Skeletal muscle cell (primary cell): Measurements from ENCODE around the gene EPB42.
"Not testable (repeated sequence)": the region's sequence is repeated elsewhere in the genome, so short reads cannot be mapped to it uniquely, and the experiment has no call there.

Experiments used
- DNase-seq: peaks from one replicate; pipeline ENCODE4 v3.0.0-alpha.2; 2010; ENCODE audit warnings: low read depth
- H3K4me3 ChIP-seq: 2 replicates; pipeline ENCODE4 v1.5.1; 2011; ENCODE audit warnings: low read depth, mild to moderate bottlenecking, control low read depth, low read length, moderate library complexity

The EPB42 gene

DNA sequence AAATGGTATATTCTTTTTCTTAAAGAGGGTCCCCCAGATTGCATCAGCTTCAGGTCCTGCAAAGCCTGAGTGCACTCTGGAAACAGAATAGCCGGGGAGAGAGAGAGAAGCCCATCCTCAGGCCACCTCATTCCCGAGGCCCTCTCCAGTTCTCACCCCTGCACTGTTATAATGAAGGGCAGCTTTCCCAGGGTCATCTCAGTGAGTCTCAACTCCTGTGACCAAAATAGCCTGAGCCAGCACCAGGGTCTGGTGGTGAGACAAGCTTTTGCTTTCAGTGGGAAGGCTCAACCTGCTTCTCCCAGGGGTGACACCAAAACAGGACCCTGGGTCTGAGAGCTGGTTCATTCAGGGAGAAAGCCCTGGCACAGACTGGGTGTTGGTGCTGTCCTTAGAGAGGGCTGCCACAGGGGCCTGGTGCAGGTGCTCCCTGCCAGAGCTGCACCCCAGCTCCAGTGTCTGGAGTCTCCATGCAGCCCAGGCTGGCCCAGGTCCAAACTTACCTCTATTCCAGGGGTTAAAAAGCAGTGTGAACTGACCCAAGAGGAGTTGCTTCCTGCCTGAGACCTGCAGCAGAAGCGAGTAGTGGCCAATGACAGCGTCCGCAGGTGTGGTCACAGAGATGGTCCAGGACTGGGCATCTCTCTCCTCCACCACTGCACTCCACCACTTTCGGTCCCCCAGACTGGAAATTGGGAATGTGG, 6.1 kb downstream of the EPB42 start:
- H3K4me3 ChIP-seq = no peak overlapping the region
- DNase-seq = no peak

- DNase-seq = no peak
- H3K4me3 ChIP-seq = no peak overlapping the region
Observed at GRCh38 chr15:43214169-43214568, 6.6 kb downstream of the EPB42 start.

- no peak overlapping the region for H3K4me3 ChIP-seq
- DNase-seq = no peak
Observed at GRCh38 chr15:43213466-43213865, 7.4 kb downstream of the EPB42 start.

GRCh38 chr15:43212951-43213350, 7.9 kb downstream of the EPB42 start:
- DNase-seq = no peak
- no peak overlapping the region for H3K4me3 ChIP-seq

GRCh38 chr15:43212299-43212698, 8.5 kb downstream of the EPB42 start:
- no peak for DNase-seq

DNA sequence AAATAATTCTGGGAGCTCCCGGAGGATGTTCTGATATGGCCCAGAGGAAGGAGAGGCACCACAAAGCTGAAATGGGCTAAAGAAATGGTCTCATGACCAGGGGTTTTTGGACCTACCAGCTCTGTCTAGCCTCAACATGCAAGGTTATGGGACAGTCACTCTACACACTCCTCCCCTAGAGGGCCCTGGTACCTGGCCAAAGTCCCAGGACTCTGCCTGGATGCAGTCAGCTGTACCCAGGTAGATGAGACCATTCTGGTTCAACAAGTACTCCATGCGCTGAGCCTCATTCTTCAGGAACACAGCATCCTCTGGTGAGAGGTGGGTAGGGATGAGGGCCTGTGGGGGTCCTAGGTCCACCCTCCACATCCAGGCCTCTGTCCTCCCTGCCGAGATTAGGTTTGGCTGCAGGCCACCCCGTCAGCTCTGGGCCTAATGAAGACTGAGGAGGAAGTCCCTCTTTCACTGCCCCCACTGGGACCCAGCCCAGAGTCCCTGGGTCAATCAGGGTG, 9.5 kb downstream of the EPB42 start:
- DNase-seq = no peak
- no peak overlapping the region for H3K4me3 ChIP-seq

More at GRCh38 chr15:43212299-43212698, 8.5 kb downstream of the EPB42 start:
- H3K4me3 ChIP-seq = no peak overlapping the region

DNA sequence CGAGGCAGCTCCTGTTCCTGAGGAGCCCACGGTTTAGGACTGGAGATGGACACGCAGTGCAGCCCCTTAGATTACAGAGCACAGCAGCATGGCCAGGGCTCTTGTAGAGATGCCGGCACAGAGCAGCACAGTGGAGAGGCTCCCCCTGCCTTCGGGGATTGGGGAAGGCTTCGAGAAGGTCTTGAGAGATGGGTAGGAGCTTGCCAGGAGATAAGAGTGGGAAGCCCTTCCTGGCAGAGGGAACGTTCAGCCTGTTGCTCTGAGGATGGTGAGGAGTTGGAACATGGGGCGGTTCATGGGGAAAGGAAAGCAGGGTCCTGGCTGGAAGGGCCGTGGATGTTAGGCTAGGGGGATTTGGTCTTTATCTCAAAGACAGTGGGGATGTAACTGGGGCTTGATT, 10.0 kb downstream of the EPB42 start:
- H3K4me3 ChIP-seq = no peak overlapping the region
- DNase-seq = no peak

- no peak for DNase-seq
- H3K4me3 ChIP-seq = no peak overlapping the region
Observed at GRCh38 chr15:43210172-43210745, 10.6 kb downstream of the EPB42 start.

DNA sequence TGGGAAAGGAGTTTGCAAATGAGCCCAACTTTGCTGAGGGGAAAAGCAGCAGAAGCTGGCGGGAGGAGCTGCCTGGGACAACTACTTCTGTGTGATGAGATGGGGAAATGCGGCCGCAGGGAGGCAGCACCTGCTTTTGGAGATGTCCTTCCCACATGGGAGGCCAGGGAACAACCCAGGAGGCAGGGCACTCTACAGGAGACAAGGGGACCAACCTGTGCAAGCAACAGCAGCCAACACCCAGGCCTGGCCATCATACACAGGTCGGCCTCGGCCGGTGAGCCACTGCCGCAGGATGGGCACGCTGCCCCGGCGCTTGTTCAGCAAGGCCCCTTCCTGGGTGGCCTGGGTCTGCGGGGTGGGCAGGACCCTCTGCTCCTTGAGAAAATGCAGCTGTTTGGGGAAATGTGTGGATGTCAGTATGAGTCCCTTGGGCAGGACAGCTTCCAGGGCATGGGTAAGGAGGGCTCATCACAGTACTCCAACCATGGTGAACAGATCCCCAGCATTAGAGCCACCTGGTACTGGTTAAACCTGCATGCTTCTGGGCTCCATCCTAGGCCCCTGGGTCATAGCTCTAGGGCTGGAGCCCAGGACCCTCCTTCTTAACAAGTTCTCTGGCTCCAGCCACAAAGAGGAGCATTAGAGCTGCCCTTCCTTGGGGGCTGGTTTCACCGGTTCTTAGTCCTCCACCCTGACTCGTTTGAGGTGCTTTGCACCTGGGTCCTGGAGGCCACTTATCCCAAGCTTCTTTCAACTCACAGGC, 11.6 kb downstream of the EPB42 start:
- DNase-seq = no peak
- no peak overlapping the region for H3K4me3 ChIP-seq

GRCh38 chr15:43208052-43209002, 12.5 kb downstream of the EPB42 start:
- no peak for DNase-seq
- no peak overlapping the region for H3K4me3 ChIP-seq

GRCh38 chr15:43207024-43207423, 13.8 kb downstream of the EPB42 start:
- DNase-seq = no peak
- H3K4me3 ChIP-seq = no peak overlapping the region

- no peak for DNase-seq
- H3K4me3 ChIP-seq = no peak overlapping the region
Observed at GRCh38 chr15:43206054-43206453, 14.8 kb downstream of the EPB42 start.

- no peak for DNase-seq
- H3K4me3 ChIP-seq = no peak overlapping the region
Observed at GRCh38 chr15:43204016-43204901, 16.6 kb downstream of the EPB42 start.

GRCh38 chr15:43199945-43200488, 20.8 kb downstream of the EPB42 start:
- no peak overlapping the region for H3K4me3 ChIP-seq
- no peak for DNase-seq

DNA sequence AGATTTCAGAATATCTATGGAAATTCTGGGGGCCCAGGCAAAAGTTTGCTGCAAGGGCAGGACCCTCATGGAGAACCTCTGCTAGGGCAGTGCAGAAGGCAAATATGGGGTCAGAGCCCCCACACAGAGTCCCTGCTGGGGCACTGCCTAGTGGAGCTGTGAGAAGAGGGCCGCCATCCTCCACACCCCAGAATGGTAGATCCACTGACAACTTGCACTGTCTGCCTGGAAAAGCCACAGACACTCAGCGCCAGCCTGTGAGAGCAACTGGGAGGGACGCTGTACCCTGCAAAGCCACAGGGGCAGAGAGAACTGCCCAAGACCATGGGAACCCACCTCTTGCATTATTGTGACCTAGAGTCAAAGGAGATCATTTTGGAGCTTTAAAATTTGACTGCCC, 21.8 kb downstream of the EPB42 start:
- no peak overlapping the region for H3K4me3 ChIP-seq

DNA sequence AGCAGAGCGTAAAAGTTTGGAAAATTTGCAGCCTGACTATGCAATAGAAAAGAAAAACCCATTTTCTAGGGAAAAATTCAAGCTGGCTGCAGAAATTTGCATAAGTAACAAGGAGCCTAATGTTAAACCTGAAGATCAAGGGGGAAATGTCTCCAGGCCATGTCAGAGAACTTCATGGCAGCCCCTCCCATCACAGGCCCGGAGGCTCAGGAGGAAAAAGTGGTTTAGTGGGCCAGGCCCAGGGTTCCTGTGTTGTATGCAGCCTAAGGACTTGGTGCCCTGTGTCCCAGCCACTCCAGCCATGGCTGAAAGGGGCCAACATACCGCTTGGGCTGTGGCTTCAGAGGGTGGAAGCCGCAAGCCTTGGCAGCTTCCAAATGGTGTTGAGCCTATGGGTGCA, 22.3 kb downstream of the EPB42 start:
- DNase-seq, H3K4me3 ChIP-seq: not testable (repeated sequence)

More for the DNA sequence above, 21.8 kb downstream of the EPB42 start:
- DNase-seq = no peak

DNA sequence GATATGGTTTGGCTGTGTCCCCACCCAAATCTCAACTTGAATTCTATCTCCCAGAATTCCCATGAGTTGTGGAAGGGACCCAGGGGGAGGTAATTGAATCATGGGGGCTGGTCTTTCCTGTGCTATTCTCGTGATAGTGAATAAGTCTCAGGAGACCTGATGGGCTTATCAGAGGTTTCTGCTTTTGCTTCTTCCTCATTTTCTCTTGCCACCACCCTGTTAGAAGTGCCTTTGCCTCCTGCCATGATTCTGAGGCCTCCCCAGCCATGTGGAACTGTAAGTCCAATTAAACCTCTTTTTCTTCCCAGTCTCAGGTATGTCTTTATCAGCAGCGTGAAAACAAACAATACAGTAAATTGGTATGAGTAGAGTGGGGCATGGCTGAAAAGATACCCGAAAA, 23.0 kb downstream of the EPB42 start:
- not testable (repeated sequence) for DNase-seq, H3K4me3 ChIP-seq
